ENCODE results near the gene LRP2BP.

DNA sequence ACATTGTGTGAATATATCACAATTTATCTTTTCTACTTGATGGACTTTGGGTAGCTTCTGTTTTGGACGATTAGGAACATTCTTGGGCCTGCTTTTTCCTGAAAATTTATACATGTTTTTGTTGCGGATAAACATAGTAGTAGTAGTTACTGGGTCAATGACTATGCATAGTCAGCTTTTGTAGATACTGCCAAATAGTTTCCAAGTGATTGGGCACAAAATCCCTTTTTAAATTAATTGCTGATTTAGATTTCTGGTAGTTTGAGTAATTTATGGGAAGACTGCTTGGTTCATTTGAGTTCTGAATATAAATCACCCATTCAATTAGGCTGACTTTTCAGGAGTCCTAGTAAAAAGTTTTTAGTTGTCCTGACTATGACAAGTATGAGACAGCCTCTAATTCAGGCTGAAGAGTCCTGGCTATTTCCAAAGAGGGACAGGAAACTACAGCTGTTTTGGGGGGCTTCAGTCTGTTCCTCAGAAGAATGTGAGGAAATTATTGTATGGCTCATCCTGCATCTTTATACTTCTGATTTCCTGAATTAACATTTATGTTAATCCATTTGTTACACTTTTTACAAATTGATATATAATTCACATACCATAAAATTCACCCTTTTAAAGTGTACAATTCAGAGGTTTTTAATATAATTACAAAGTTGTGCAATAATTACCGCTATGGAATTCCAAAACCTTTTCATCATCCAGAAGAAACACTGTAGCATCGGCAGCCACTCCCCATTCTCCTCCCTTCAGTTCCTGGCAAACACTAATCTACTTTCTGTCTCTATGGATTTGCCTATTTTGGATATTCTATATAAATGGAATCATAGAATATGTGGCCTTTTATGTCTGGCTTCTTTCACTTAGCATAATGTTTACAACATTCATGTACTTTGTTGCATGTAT, 14.2 kb downstream of the LRP2BP start:
- no peak for TF ChIP-seq CTCF (IDR thresholded peaks at IDR 0.05; ENCODE audit: poor library complexity)
- no peak for TF ChIP-seq EZH2 (IDR thresholded peaks at IDR 0.05; ENCODE audit: borderline replicate concordance)
